Measurements from ENCODE around the gene GSG1L.

GSG1L gene

DNA sequence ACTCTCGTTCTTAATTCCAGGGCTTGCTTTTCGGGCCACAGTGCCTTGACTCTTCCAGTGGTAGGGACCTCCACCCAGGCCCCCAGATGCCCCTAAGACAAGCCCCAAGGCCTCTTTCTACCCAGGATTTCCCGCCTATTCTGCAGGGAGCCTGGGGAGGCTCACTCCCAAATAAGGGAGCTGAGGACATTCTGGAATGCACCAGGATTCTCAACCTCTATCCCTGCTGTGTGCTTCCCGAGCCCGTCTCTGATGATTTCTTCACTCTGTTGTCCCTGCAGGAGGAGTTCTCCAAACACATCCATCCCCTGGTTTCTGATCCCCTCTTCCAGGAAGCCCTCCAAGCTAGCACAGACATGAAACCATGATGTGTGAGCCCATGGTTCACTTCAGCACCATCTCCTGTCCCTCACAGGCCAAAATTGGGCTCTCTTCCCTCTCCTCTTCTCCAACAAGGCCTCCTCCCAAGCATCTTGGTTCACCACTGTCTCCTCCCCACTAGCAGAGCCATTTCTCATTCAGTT, 257.6 kb downstream of the GSG1L start:
- DNase-seq = no peak

DNA sequence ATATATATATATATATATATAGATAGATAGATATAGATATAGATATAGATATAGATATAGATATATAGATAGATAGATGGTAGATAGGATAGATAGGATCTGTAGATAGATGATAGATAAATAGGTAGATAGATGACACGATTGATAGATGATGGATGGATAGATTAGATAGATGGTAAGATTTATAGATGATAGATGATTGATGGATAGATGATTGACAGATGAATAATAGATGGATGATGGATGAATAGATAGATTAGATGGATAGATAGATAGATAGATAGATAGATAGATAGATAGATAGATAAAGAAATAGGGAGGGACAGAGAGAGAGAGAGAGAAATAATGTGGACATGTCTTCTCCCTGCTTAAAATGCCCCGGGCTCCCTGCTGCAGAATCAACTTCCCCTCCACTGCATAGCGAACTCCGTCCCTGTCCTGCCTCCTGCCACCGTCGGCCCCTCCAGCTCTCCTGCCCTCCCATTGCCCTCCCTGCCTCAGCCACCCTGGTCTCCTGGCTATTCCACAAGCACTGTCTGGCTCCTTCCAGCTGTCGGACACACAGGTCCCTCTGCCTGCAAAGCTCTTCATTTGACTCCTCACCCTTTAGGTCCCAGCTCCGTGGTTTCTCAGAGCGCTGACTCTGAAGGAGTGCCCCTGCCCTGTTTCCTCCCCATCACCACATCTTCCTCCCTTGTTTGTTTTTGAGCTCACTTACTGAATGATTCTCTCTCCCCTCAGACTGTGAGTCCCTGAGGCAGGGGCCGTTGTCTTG, 259.6 kb downstream of the GSG1L start:
- no peak for DNase-seq

- DNase-seq = no peak
Observed at GRCh38 chr16:27802664-27803439, 260.7 kb downstream of the GSG1L start.

DNA sequence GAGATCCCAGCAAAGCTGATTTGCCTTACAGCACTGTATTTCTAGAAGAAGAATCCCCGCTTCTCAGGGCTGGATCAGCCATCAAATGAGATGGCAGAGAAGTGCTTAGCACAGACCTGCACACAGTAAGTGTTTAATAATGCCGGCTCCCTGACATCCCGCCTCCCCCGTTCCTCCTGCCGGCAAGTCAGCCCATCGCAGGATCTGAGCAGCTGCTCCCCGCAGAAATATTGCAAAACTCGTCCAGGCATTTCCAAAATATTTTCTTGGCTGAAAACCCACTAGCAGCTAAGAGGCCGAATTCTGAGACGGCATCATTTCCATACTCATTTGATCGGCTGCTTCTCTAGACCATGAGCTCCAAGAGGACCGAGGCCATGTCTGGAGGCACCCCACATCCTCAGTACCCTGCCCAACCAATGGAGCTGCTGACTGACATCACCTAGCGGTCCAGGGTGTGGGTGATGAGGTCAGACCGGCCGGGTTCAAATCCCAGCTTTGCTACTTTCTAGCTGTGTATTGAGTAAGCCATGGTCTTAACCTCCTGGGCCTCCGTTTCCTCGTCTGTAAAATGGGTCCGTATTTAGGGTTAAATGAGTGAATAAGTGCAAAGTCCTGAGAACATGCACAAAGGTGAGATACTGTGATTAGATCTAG, 262.1 kb downstream of the GSG1L start:
- DNase-seq = no peak

GRCh38 chr16:27800817-27801216, 262.7 kb downstream of the GSG1L start:
- DNase-seq = no peak

GRCh38 chr16:27799896-27800295, 263.6 kb downstream of the GSG1L start:
- DNase-seq = no peak

- no peak for DNase-seq
Observed at GRCh38 chr16:27798241-27798640, 265.3 kb downstream of the GSG1L start.

GRCh38 chr16:27795992-27796614, 267.4 kb downstream of the GSG1L start:
- no peak for DNase-seq

GRCh38 chr16:27793249-27793622, 270.3 kb downstream of the GSG1L start:
- no peak for DNase-seq

DNA sequence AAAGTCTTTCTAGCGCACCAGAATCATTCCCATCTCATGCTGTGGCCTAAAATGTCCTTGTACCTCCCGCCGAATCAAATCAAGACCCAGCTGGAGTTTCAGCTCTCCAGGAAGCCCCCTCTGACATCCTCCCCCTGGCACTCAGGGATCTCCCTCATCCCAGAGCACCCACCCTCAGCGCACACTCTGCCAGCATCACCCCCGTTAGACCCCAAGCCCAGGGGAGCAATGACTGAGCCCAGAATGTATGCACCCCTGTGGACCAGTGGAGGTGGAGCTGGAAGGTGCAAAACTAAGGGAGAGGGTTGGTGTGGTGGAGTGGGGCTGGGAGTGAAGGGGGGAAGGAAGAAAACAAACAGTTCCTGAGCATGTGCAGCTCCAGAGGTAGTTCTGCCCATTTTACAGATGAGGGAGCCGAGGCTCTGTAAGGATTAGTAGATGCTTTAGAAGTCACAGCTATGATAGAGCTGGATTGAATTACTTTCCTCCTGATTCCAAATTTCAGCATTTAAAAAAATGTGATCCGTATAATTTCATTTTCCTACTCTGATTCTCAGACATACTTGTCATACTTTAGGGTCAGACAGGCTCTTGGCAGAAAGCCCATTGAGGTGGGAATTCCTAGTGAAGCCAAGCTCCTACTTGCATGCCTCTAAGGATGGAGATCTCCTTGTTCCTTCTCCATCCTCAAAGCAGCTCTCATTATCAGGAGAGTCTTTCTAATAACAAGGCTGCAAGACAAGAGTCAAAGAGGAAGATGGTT, 270.8 kb downstream of the GSG1L start:
- DNase-seq = no peak

- no peak for DNase-seq
Observed at GRCh38 chr16:27791404-27791719, 272.2 kb downstream of the GSG1L start.

GRCh38 chr16:27790546-27791403, 272.7 kb downstream of the GSG1L start:
- no peak for DNase-seq

- no peak for DNase-seq
Observed at GRCh38 chr16:27789595-27790241, 273.8 kb downstream of the GSG1L start.

- no peak for DNase-seq
Observed at GRCh38 chr16:27789150-27789549, 274.4 kb downstream of the GSG1L start.

DNA sequence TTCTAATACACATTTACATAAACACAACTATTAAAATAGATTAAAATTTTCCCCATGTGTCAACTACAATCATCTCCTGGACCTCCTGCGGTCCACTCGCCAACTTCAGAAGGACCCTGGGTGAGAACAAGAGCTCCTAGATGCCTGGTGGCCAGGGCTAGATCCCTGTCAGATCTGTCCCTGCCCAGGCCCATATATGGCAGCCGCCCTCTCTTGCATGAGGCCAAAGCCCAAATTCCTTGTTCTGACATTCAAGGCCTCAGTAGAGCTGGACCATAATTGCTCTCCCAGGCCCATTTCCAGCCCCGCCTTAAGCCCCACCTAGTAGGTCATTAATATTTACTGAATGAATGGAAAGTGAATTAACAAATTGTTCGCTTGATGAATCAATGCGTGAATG, 275.8 kb downstream of the GSG1L start:
- no peak for DNase-seq

GRCh38 chr16:27786923-27787625, 276.4 kb downstream of the GSG1L start:
- no peak for DNase-seq

DNA sequence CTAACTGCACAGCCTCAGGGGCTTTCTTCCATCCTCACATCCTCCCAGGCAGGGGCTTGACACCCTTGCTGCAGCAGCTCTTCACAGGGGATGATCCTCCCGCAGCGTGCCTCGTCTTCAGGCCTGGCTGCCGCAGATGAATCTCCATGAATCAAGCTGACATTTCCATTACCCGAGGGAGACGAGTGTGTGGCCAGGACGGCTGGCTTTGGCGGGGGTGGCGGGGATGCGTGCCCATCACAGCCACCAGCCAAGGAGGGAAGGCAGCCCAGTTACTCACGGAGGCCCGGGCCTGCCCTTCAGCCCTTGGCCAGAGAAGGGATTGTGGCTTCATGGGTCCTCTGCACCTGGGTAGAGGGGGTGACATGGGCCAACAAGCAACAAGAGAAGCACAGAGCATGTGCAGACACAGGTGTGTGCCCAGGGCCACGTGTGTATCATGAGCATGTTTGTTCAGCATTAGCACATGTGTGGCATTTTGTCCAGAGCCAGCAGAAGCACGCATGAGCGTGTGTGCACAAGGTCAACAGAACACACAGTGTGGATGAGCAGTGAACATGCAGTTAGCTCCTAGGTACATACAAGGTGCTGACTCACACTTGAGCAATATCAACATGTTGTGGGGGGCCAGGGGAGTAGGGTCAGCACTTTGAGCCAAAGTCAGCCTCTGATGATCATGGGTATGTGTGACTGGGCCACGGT, 277.1 kb downstream of the GSG1L start:
- no peak for DNase-seq

DNA sequence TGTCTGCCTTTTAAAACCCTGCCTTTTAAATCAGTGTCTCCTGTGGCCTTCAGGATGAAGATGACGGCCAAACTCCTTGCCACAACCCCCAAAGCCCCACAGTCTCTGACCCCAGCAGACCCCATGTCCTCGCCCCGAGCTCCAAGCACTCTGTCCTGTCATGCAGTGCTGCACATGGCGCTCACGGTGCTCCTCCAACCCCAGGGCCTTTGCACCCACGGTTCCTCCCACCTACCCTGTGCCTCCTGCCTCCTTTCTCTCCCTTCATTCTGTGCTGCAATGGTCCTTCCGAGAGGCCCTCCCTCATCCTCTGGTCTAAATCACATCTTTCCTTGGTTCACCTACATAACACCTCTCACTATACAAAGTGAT, 278.2 kb downstream of the GSG1L start:
- no peak for DNase-seq
